Measurements from ENCODE around the gene KRTAP10-3. TPM values are rescaled to one million over a fixed set of nuclear protein-coding genes. Genes with fewer than 3 reads are reported as not detected.
A peak's percentile ranks its signal among the peaks of the same experiment; 100 is the strongest.

Gene KRTAP10-3
- total RNA-seq, 2 donors from 2014 or later: not detected

DNA sequence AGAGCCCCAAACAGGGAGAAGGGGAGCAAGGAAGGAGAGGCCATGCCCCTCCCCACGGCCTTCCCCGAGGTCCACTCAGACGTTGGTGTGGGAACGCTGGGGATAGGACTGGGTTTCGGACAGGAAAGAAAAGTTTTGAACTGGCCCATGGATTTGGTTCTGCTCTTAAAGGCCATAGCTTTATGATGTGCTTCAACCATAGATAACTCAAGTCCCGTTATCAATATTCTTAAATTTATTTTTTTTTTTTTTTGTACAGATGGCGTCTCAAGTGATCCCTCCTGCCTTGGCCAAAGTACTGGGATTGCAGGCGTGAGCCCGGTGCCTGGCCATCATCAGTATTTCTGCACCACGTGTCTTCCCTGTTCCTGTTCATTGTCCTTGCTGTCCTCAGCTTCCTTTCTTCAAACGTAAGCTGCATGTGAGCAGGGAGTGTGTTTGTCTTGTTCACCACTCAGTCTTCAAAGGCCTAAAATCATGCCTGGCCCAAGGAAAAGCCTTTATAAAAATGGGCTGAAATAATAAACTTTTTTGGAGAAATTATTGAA, 17.8 kb downstream of the KRTAP10-3 start:
- Histone ChIP-seq H3K4me1 (no peaks in the 10 kb centered on the region), H3K36me3 (replicated peaks in 1 of 2; ENCODE audit: insufficient read depth in 1 of 2, low read depth in 2 of 2) (no peaks in the 10 kb centered on the region), H3K4me3 (no peak overlapping the region), H3K9me3 (no peaks in the 10 kb centered on the region), H3K27me3 (no peaks in the 10 kb centered on the region), H3K27ac (no peak overlapping the region)
- DNase-seq (no peak), ATAC-seq (no peak)
- intact Hi-C loops (cut with DNase I): no loop called here
- TF ChIP-seq, protein P1, sequence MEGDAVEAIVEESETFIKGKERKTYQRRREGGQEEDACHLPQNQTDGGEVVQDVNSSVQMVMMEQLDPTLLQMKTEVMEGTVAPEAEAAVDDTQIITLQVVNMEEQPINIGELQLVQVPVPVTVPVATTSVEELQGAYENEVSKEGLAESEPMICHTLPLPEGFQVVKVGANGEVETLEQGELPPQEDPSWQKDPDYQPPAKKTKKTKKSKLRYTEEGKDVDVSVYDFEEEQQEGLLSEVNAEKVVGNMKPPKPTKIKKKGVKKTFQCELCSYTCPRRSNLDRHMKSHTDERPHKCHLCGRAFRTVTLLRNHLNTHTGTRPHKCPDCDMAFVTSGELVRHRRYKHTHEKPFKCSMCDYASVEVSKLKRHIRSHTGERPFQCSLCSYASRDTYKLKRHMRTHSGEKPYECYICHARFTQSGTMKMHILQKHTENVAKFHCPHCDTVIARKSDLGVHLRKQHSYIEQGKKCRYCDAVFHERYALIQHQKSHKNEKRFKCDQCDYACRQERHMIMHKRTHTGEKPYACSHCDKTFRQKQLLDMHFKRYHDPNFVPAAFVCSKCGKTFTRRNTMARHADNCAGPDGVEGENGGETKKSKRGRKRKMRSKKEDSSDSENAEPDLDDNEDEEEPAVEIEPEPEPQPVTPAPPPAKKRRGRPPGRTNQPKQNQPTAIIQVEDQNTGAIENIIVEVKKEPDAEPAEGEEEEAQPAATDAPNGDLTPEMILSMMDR (IDR thresholded peaks at IDR 0.05): no peak
- TF ChIP-seq POLR2A (IDR thresholded peaks at IDR 0.05): no peak
- 66 to 73% methylated on average over 11 of the region's 11 CpGs for WGBS, 2 donors

DNA sequence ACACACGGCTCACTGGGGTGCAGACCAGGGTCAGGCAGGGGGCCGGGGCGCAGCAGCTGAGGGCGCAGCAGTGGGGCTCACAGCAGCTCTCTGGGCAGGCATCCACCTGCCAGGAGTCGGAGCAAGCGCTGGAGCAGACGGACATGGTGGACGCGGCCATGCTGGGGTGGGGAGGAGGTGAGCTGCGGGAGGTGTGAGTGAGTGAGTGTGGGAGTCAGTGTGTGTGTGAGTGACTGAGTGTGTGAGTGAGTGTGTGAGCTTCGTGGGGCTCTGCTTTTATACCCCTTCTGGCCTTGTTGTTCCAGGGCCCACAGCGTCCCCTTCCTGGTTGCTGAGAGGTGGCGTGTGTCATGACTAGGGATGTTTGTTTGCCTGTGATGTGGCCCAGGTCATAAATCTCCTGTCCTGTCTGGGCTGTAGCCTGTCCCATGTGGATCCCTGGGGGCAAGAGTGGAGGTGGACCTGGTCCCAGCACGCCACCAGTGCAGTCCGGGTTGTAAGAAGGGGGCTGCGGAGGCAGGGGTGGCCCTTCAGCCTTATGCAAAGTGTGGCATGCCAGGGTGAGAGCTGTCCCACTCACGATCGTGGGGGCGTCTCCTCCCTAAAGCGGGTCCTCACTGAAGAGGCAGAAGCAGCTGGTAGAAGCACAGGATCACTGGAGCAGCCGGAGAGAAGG, 18.5 kb downstream of the KRTAP10-3 start, which contains the start of gene KRTAP10-1:
Gene KRTAP10-1 (minus strand): TSS at position 205 of the 676 bp plus-strand sequence. CDS start 45 bp downstream, at position 160.
- no peak for ATAC-seq
- Histone ChIP-seq H3K27me3 (no peaks in the 10 kb centered on the region), H3K9me3 (no peaks in the 10 kb centered on the region), H3K4me3 (no peak within 1 kb of the TSS), H3K36me3 (replicated peaks in 1 of 2; ENCODE audit: insufficient read depth in 1 of 2, low read depth in 2 of 2) (no peaks in the 10 kb centered on the region), H3K4me1 (no peaks in the 10 kb centered on the region), H3K27ac (no peak within 1 kb of the TSS)
- TF ChIP-seq, protein P1 (IDR thresholded peaks at IDR 0.05): no peak
- no peak for TF ChIP-seq POLR2A (IDR thresholded peaks at IDR 0.05)
- intact Hi-C loops (cut with DNase I): no loop called here
- peak in 1 of 4 donors; percentile 7 for DNase-seq
- WGBS, 2 donors: 52 to 67% methylated on average over 13 to 19 of the region's 21 CpGs

DNA sequence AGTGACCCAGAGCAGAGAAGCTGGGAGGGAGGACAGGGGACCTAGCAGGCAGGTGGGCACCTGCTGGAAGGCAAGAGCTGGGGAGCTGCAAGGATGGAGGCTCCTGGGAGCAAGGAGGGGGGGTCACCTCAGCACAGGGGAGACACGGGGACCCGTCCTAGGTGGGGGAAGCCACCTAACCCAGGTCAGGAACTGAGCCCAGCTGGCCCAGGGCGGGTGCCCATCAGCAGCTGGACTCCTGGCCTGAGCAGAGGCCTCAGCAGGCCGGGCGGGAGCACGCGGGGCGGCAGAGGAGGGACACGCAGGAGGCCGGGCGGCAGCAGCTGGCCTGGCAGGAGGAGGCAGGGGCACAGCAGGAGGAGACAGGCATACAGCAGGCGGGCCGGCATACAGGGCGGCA, 19.5 kb downstream of the KRTAP10-3 start:
- no peak for TF ChIP-seq POLR2A (IDR thresholded peaks at IDR 0.05)
- TF ChIP-seq, protein P1 (IDR thresholded peaks at IDR 0.05): no peak
- ATAC-seq (no peak), DNase-seq (peak in 1 of 4 donors; percentile 8)
- H3K4me3 ChIP-seq: no peak overlapping the region
- intact Hi-C loops (cut with DNase I): no loop called here
- no peaks in the 10 kb centered on the region for H3K36me3 ChIP-seq (replicated peaks in 1 of 2; ENCODE audit: insufficient read depth in 1 of 2, low read depth in 2 of 2)
- no peaks in the 10 kb centered on the region for H3K4me1 ChIP-seq
- H3K9me3 ChIP-seq: no peaks in the 10 kb centered on the region
- WGBS, 2 donors: 60 to 61% methylated on average over 11 to 14 of the region's 14 CpGs
- no peaks in the 10 kb centered on the region for H3K27me3 ChIP-seq
- H3K27ac ChIP-seq: no peak overlapping the region

DNA sequence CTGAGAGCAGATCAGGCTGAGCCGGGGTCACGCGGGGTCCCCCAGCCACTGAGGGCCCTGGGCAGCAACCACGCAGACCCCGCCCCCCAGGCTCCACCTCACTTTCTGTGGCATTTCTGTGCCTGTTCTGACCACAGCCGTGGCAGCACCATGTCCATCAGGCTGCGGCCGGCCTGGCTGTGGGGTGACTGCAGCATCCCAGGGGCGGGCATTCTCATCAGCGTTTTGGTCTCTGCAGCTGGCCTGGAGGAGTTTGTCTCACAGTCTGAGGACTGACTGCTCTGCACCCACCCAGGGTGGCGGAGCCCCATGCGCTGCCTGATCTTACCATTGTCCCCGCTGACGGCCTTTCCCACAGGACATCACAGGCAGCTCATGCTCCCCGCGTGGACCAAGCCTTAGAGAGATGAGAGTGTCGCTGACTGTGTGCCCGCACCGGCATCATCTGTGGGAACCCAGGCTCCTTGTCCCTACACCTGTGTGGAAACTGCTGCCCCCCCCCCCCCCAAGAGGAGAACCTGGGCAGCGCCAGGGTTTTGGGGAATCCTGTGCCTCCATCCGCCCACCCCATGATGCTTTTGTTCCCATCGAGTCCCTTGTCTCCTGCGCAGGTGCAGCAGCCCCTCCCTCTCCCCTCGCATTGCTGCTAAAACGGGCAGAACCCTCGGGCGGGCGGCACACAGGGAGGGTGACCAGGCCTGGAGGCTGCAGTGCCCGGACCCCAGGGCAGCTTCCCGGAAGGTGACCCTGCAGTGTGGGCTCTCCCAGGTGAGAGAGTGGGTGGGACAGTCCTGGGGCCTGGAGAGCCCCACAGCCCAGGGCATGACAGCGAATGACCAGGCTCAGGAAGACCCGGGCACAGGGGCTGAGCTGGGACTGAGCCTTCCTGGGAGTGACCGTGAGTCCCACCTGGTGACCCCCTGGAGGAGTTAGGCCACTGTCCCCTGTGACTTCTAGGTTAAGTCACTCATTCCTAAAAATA, 20.4 kb downstream of the KRTAP10-3 start:
- ATAC-seq: no peak

More for the DNA sequence above, 20.4 kb downstream of the KRTAP10-3 start:
- Histone ChIP-seq H3K4me3 (no peak overlapping the region), H3K27me3 (no peaks in the 10 kb centered on the region), H3K4me1 (no peaks in the 10 kb centered on the region), H3K9me3 (no peaks in the 10 kb centered on the region), H3K27ac (no peak overlapping the region), H3K36me3 (replicated peaks in 1 of 2; ENCODE audit: insufficient read depth in 1 of 2, low read depth in 2 of 2) (no peaks in the 10 kb centered on the region)
- 83 to 84% methylated on average over 27 to 33 of the region's 33 CpGs for WGBS, 2 donors
- intact Hi-C loops (cut with DNase I): no loop called here
- TF ChIP-seq, protein P1 (IDR thresholded peaks at IDR 0.05): no peak
- no peak for TF ChIP-seq POLR2A (IDR thresholded peaks at IDR 0.05)
- peak in 1 of 4 donors; percentile 6 for DNase-seq

All from body of pancreas (tissue), 4 donors.